ENCODE measurements around the gene HPD. TPM values are rescaled to one million over a fixed set of nuclear protein-coding genes. Genes with fewer than 3 reads are reported as not detected.

The HPD gene
- polyA plus RNA-seq, 1 of the 3 experiments (the other 2 are of a cell fraction), result 1.9 TPM

GRCh38 chr12:121811434-121812319 lies 47.0 kb downstream of the HPD start (continued):
- TF ChIP-seq REST (IDR thresholded peaks at IDR 0.05; ENCODE audit: low read depth, low read length) (0 out of 2 replicates have a peak, but pooled peaks have one; percentile 1), POLR2AphosphoS5 (IDR thresholded peaks at IDR 0.05; ENCODE audit: low read depth, low read length) (no peak), RXRA (IDR thresholded peaks at IDR 0.05; ENCODE audit: borderline replicate concordance, low read depth) (no peak), TCF12 (IDR thresholded peaks at IDR 0.05) (no peak), RFX5 (IDR thresholded peaks at IDR 0.05; ENCODE audit: low read length) (no peak), MEF2A (IDR thresholded peaks at IDR 0.05; ENCODE audit: borderline replicate concordance, low read depth) (no peak), SIN3A (IDR thresholded peaks at IDR 0.05; ENCODE audit: borderline replicate concordance, low read depth, low read length) (no peak), NRF1 (IDR thresholded peaks at IDR 0.05; ENCODE audit: low read depth, low read length) (no peak)
- TF ChIP-seq, protein P1, sequence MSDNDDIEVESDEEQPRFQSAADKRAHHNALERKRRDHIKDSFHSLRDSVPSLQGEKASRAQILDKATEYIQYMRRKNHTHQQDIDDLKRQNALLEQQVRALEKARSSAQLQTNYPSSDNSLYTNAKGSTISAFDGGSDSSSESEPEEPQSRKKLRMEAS (IDR thresholded peaks at IDR 0.05; ENCODE audit: low read depth), result no peak

DNA sequence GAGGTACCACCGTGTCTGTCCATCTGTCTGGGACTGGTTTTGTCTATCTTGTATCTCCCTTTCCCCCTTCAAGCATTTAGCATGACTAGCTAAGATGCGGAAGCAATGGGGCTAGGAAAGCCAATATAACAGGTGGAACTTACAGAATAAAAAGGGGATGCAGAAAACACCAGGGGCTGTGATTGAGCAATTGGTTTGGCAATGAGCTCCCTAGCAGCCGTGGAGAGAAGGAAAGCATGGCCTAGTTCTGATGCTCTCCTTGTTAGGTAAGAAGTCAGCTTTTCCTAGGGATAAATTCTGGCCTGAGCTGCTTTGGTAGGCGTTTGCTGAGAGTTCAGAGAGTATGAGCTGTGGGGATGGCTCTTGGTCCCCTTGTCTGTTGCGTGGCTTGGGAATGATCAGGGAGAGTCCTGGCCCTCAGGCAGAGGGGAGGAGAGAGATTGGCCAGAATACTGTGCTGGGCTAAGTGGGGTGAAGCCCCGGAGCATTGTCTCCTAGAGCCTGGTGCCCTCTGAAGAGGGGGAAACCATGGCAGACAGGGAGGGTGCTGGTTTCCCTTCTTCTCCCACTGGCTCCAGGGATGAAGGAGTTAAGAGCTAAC lies 47.7 kb downstream of the HPD start:
- no peaks in the 10 kb centered on the region for H3K9me2 ChIP-seq
- H3K27ac ChIP-seq (ENCODE audit: low read depth in 2 of 2, low read length in 1 of 2), result peak overlapping the region in 1 of 2 experiments; percentile 18; a peak in 2 of 4 replicates
- H4K20me1 ChIP-seq (ENCODE audit: insufficient read depth), result peaks cover 49% of the 10 kb centered on the region
- H3K4me1 ChIP-seq (ENCODE audit: control insufficient read depth in 1 of 2, insufficient read depth in 2 of 2, low read depth in 1 of 2, low read length in 1 of 2), result peaks cover 25 to 29% of the 10 kb centered on the region in 2 experiments; a peak in 2 of 4 replicates
- TF ChIP-seq TCF12 (IDR thresholded peaks at IDR 0.05) (no peak), REST (IDR thresholded peaks at IDR 0.05; ENCODE audit: low read depth, low read length) (no peak)
- CTCF ChIA-PET, result interaction anchor here (0.8 to 18.3 kb wide), 19 partner anchors 11 to 125 kb away, joined by 3 to 675 read pairs (median 10); partner anchors contain the start of genes PSMD9, RHOF and TMEM120B
- H3K4me2 ChIP-seq, result peak overlapping the region; percentile 97
- POLR2A ChIA-PET, result interaction anchor here (1.8 to 3.7 kb wide), 4 partner anchors 9 to 77 kb away, joined by 7 to 79 read pairs (median 20); partner anchors contain the start of genes PSMD9 and RHOF
- no peak overlapping the region for H2AFZ ChIP-seq (ENCODE audit: low read depth)
- peaks cover 95% of the 10 kb centered on the region for H3K79me2 ChIP-seq (ENCODE audit: insufficient read depth)
- H3K9me3 ChIP-seq, result no peaks in the 10 kb centered on the region
- no peak for DNase-seq
- peaks cover 18% of the 10 kb centered on the region for H3F3A ChIP-seq (replicated peaks; ENCODE audit: insufficient read depth)
- H3K4me3 ChIP-seq (ENCODE audit: low read depth in 2 of 2, low read length in 1 of 2), result peak overlapping the region in 1 of 2 experiments; percentile 93; a peak in 1 of 4 replicates
- no peaks in the 10 kb centered on the region for H3K27me3 ChIP-seq (ENCODE audit: insufficient read depth)
- H3K36me3 ChIP-seq (replicated peaks in 1 of 2; ENCODE audit: control insufficient read depth in 1 of 2, insufficient read depth in 2 of 2, low read length in 1 of 2), result peaks cover 40 to 46% of the 10 kb centered on the region in 2 experiments
- 89% methylated on average over 6 of the region's 6 CpGs for WGBS (ENCODE audit: low lambda C conversion rate)
- peak overlapping the region; percentile 59; the same call in 1 of the 2 replicates for H3K9ac ChIP-seq
